ENCODE data around the gene GRIA1.

GRIA1 gene

DNA sequence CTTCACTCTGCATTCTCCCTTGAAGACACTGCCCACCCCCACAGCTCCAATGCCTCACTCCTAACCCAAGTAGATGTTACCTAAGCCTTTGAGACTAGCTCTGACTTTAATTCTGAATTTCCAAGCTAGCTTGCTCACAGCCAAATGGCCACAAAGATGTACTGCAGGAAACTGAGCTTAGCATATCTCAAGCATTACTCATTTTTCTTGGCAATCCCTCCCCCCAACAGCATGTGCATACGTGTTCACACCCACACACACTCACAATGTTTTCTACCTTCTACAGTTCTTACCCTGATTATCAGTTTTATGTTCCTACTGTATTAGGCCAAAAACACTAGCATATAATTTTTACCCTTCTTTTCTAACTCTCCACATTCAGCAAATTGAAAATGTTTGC, 13.7 kb upstream of the GRIA1 start:
- Histone ChIP-seq H3K27me3 (replicated peaks; ENCODE audit: insufficient read depth, low read length) (no peaks in the 10 kb centered on the region), H3K79me2 (ENCODE audit: low read length) (no peaks in the 10 kb centered on the region), H3K36me3 (replicated peaks; ENCODE audit: insufficient read depth, low read length) (no peaks in the 10 kb centered on the region), H3F3A (ENCODE audit: insufficient read depth, low read length) (no peaks in the 10 kb centered on the region), H3K27ac (ENCODE audit: low read length) (no peak overlapping the region), H3K9me2 (replicated peaks; ENCODE audit: insufficient read depth, low read length) (no peaks in the 10 kb centered on the region), H3K4me2 (ENCODE audit: low read depth, low read length) (no peak overlapping the region), H3K4me1 (ENCODE audit: low read length) (no peaks in the 10 kb centered on the region), H3K9ac (ENCODE audit: low read length) (no peak overlapping the region), H3K9me3 (replicated peaks; ENCODE audit: insufficient read depth, low read length) (no peaks in the 10 kb centered on the region), H2AFZ (ENCODE audit: low read length) (no peak overlapping the region), H4K20me1 (ENCODE audit: insufficient read depth, low read length) (no peaks in the 10 kb centered on the region), H3K4me3 (ENCODE audit: low read length) (no peak overlapping the region)
- TF ChIP-seq EZH2phosphoT487 (IDR thresholded peaks at IDR 0.05; ENCODE audit: low read length) (no peak), EZH2 (optimal IDR thresholded peaks at IDR 0.05; ENCODE audit: low read depth, low read length) (no peak)
- TF ChIP-seq, protein P1, sequence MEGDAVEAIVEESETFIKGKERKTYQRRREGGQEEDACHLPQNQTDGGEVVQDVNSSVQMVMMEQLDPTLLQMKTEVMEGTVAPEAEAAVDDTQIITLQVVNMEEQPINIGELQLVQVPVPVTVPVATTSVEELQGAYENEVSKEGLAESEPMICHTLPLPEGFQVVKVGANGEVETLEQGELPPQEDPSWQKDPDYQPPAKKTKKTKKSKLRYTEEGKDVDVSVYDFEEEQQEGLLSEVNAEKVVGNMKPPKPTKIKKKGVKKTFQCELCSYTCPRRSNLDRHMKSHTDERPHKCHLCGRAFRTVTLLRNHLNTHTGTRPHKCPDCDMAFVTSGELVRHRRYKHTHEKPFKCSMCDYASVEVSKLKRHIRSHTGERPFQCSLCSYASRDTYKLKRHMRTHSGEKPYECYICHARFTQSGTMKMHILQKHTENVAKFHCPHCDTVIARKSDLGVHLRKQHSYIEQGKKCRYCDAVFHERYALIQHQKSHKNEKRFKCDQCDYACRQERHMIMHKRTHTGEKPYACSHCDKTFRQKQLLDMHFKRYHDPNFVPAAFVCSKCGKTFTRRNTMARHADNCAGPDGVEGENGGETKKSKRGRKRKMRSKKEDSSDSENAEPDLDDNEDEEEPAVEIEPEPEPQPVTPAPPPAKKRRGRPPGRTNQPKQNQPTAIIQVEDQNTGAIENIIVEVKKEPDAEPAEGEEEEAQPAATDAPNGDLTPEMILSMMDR (IDR thresholded peaks at IDR 0.05; ENCODE audit: low read length), result no peak
- DNase-seq, result no peak

DNA sequence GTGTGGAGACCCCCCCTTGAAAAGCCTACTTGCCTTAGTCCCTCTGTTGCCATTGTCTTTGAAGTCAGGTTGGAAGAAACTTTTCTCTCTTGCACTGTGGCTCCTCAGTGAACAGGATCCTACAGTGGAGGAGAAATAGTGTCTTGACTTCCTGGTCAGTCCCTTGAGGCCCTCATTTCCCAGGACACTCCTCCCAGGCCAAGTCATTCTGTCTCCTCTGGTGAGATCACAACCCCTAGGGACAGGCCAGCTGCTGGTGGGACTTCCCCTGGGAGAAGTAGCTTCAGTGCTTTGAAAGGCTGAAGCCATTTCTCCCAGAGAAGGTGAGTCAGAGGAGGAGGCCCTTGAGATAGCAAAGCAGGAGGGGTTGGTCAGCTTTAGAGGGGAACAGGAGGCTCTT, 10.1 kb upstream of the GRIA1 start:
- no peak overlapping the region for H3K27ac ChIP-seq (ENCODE audit: low read length)

DNA sequence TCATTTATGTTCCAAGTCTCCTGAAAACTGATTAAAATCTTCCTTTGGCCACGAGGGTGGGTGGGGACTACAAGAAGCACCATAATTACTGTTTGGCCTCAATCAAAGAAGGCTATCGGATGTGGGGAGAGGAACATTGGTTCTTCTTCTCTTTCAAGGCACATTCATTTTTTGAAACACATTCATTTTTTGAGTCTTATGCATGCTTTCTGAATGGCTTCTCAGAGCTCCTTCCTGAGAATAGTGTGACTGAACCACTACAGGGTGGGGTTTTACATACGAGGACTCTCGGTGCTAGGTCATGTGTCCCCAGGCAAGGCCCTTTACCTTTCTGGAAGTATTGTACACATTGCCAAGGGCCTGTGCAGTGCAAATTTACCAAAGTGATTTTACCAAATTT, 7.0 kb upstream of the GRIA1 start:
- no peaks in the 10 kb centered on the region for H3F3A ChIP-seq (ENCODE audit: insufficient read depth, low read length)
- no peak overlapping the region for H3K4me2 ChIP-seq (ENCODE audit: low read depth, low read length)
- no peaks in the 10 kb centered on the region for H3K27me3 ChIP-seq (replicated peaks; ENCODE audit: insufficient read depth, low read length)
- H4K20me1 ChIP-seq (ENCODE audit: insufficient read depth, low read length), result no peaks in the 10 kb centered on the region
- no peaks in the 10 kb centered on the region for H3K4me1 ChIP-seq (ENCODE audit: low read length)
- H3K9me2 ChIP-seq (replicated peaks; ENCODE audit: insufficient read depth, low read length), result no peaks in the 10 kb centered on the region
- no peak overlapping the region for H3K4me3 ChIP-seq (ENCODE audit: low read length)
- DNase-seq, result no peak
- H2AFZ ChIP-seq (ENCODE audit: low read length), result no peak overlapping the region
- no peaks in the 10 kb centered on the region for H3K36me3 ChIP-seq (replicated peaks; ENCODE audit: insufficient read depth, low read length)
- no peaks in the 10 kb centered on the region for H3K9me3 ChIP-seq (replicated peaks; ENCODE audit: insufficient read depth, low read length)
- no peaks in the 10 kb centered on the region for H3K79me2 ChIP-seq (ENCODE audit: low read length)
- no peak overlapping the region for H3K27ac ChIP-seq (ENCODE audit: low read length)
- TF ChIP-seq, protein P1 (IDR thresholded peaks at IDR 0.05; ENCODE audit: low read length), result no peak
- TF ChIP-seq EZH2 (optimal IDR thresholded peaks at IDR 0.05; ENCODE audit: low read depth, low read length) (no peak), EZH2phosphoT487 (IDR thresholded peaks at IDR 0.05; ENCODE audit: low read length) (no peak)
- no peak overlapping the region for H3K9ac ChIP-seq (ENCODE audit: low read length)

More for the DNA sequence above, 10.1 kb upstream of the GRIA1 start:
- Histone ChIP-seq H3K79me2 (ENCODE audit: low read length) (no peaks in the 10 kb centered on the region), H3K4me2 (ENCODE audit: low read depth, low read length) (no peak overlapping the region), H3K9me2 (replicated peaks; ENCODE audit: insufficient read depth, low read length) (no peaks in the 10 kb centered on the region), H3K4me3 (ENCODE audit: low read length) (no peak overlapping the region), H3K9ac (ENCODE audit: low read length) (no peak overlapping the region), H2AFZ (ENCODE audit: low read length) (no peak overlapping the region), H3K4me1 (ENCODE audit: low read length) (no peaks in the 10 kb centered on the region), H3K27me3 (replicated peaks; ENCODE audit: insufficient read depth, low read length) (no peaks in the 10 kb centered on the region), H4K20me1 (ENCODE audit: insufficient read depth, low read length) (no peaks in the 10 kb centered on the region), H3K36me3 (replicated peaks; ENCODE audit: insufficient read depth, low read length) (no peaks in the 10 kb centered on the region), H3F3A (ENCODE audit: insufficient read depth, low read length) (no peaks in the 10 kb centered on the region), H3K9me3 (replicated peaks; ENCODE audit: insufficient read depth, low read length) (no peaks in the 10 kb centered on the region)
- DNase-seq, result no peak
- TF ChIP-seq, protein P1 (IDR thresholded peaks at IDR 0.05; ENCODE audit: low read length), result no peak
- TF ChIP-seq EZH2 (optimal IDR thresholded peaks at IDR 0.05; ENCODE audit: low read depth, low read length) (no peak), EZH2phosphoT487 (IDR thresholded peaks at IDR 0.05; ENCODE audit: low read length) (no peak)

All from MM.1S (cell line).